ENCODE measurements around the gene TPM1. TPM values are rescaled to one million over a fixed set of nuclear protein-coding genes. Genes with fewer than 3 reads are reported as not detected.

The TPM1 gene
- total and polyA plus RNA-seq, 2 experiments from 2014 or later = 2,012 to 3,072 TPM

GRCh38 chr15:63022181-63022580 is 20.4 kb upstream of the TPM1 start:
- Histone ChIP-seq H3F3A (ENCODE audit: insufficient read depth) (peaks cover 36% of the 10 kb centered on the region), H4K20me1 (ENCODE audit: insufficient read depth) (no peaks in the 10 kb centered on the region), H3K9me2 (ENCODE audit: insufficient read depth) (no peaks in the 10 kb centered on the region), H3K4me3 (no peak overlapping the region), H2AFZ (no peak overlapping the region), H3K36me3 (ENCODE audit: low read depth) (no peaks in the 10 kb centered on the region), H3K4me1 (ENCODE audit: insufficient read depth) (peaks cover 62% of the 10 kb centered on the region), H3K79me2 (ENCODE audit: insufficient read depth) (no peaks in the 10 kb centered on the region), H3K27ac (peak overlapping the region; percentile 92), H3K4me2 (ENCODE audit: unreplicated experiment) (peak overlapping the region; percentile 44), H3K9ac (no peak overlapping the region), H3K27me3 (replicated peaks; ENCODE audit: insufficient read depth) (no peaks in the 10 kb centered on the region), H3K9me3 (ENCODE audit: low read depth) (no peaks in the 10 kb centered on the region)
- no peak for DNase-seq
- no peak for TF ChIP-seq EZH2 (IDR thresholded peaks at IDR 0.05; ENCODE audit: insufficient read depth, poor library complexity, severe bottlenecking)
- no peak for TF ChIP-seq EZH2phosphoT487 (IDR thresholded peaks at IDR 0.05; ENCODE audit: insufficient read depth, low read depth)
- 68 to 92% methylated on average over 2 of the region's 2 CpGs for WGBS, 2 experiments (ENCODE audit: low coverage in 1 of 2, low lambda C conversion rate in 2 of 2, missing lambda C conversion rate in 2 of 2)
- in situ Hi-C loops (cut with MboI) = no loop called here

DNA sequence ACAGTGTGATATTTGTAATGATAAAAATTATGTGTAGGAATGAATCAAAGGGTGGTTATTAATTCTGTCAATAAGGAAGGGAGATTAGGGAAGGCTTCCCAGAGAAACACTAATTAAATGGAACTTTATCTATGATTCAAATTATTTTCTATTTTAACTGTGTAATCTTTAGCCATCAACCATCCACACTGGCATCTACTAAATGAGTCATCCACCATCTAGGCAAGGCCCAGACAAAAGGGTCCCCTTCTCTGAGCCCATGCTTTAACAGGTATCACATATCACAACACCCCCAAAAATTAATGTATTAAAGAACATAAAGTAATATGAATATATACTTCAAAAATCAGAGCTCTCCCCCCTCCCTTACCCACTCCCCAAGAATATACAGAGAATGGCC is 19.9 kb upstream of the TPM1 start:
- Histone ChIP-seq H3K4me1 (ENCODE audit: insufficient read depth) (peaks cover 62% of the 10 kb centered on the region), H3K36me3 (ENCODE audit: low read depth) (no peaks in the 10 kb centered on the region), H4K20me1 (ENCODE audit: insufficient read depth) (no peaks in the 10 kb centered on the region), H3K9me2 (ENCODE audit: insufficient read depth) (no peaks in the 10 kb centered on the region), H3K4me3 (peak overlapping the region; percentile 33; the same call in 1 of the 2 replicates), H3K9me3 (ENCODE audit: low read depth) (no peaks in the 10 kb centered on the region), H3K27ac (peak overlapping the region; percentile 92), H3K9ac (peak overlapping the region; percentile 55), H3K79me2 (ENCODE audit: insufficient read depth) (no peaks in the 10 kb centered on the region), H3F3A (ENCODE audit: insufficient read depth) (peaks cover 36% of the 10 kb centered on the region), H3K4me2 (ENCODE audit: unreplicated experiment) (peak overlapping the region; percentile 44), H2AFZ (no peak overlapping the region), H3K27me3 (replicated peaks; ENCODE audit: insufficient read depth) (no peaks in the 10 kb centered on the region)
- TF ChIP-seq EZH2phosphoT487 (IDR thresholded peaks at IDR 0.05; ENCODE audit: insufficient read depth, low read depth) = no peak
- no peak for TF ChIP-seq EZH2 (IDR thresholded peaks at IDR 0.05; ENCODE audit: insufficient read depth, poor library complexity, severe bottlenecking)
- DNase-seq = peak; percentile 51
- in situ Hi-C loops (cut with MboI) = no loop called here

- peak overlapping the region; percentile 92 for H3K27ac ChIP-seq
- H2AFZ ChIP-seq = peak overlapping the region; percentile 18
- 0 to 2% methylated on average over 3 of the region's 3 CpGs for WGBS, 2 experiments (ENCODE audit: low coverage in 1 of 2, low lambda C conversion rate in 2 of 2, missing lambda C conversion rate in 2 of 2)
- H3K9me2 ChIP-seq (ENCODE audit: insufficient read depth) = no peaks in the 10 kb centered on the region
- no peaks in the 10 kb centered on the region for H3K9me3 ChIP-seq (ENCODE audit: low read depth)
- H3K4me2 ChIP-seq (ENCODE audit: unreplicated experiment) = peak overlapping the region; percentile 79
- H3K27me3 ChIP-seq (replicated peaks; ENCODE audit: insufficient read depth) = no peaks in the 10 kb centered on the region
- peak; percentile 95 for DNase-seq
- peaks cover 59% of the 10 kb centered on the region for H3K4me1 ChIP-seq (ENCODE audit: insufficient read depth)
- peaks cover 36% of the 10 kb centered on the region for H3F3A ChIP-seq (ENCODE audit: insufficient read depth)
- in situ Hi-C loops (cut with MboI) = no loop called here
- no peaks in the 10 kb centered on the region for H3K79me2 ChIP-seq (ENCODE audit: insufficient read depth)
- H3K9ac ChIP-seq = peak overlapping the region; percentile 55
- no peaks in the 10 kb centered on the region for H3K36me3 ChIP-seq (ENCODE audit: low read depth)
- peak overlapping the region; percentile 33 for H3K4me3 ChIP-seq
- no peaks in the 10 kb centered on the region for H4K20me1 ChIP-seq (ENCODE audit: insufficient read depth)
- TF ChIP-seq EZH2phosphoT487 (IDR thresholded peaks at IDR 0.05; ENCODE audit: insufficient read depth, low read depth) (no peak), EZH2 (IDR thresholded peaks at IDR 0.05; ENCODE audit: insufficient read depth, poor library complexity, severe bottlenecking) (no peak)
Measured at GRCh38 chr15:63023351-63023945, 19.1 kb upstream of the TPM1 start.

GRCh38 chr15:63025460-63025859 is 17.1 kb upstream of the TPM1 start:
- no peak overlapping the region for H3K4me3 ChIP-seq
- in situ Hi-C loops (cut with MboI) = no loop called here
- no peaks in the 10 kb centered on the region for H3K79me2 ChIP-seq (ENCODE audit: insufficient read depth)
- H3K4me2 ChIP-seq (ENCODE audit: unreplicated experiment) = no peak overlapping the region
- no peaks in the 10 kb centered on the region for H3K9me2 ChIP-seq (ENCODE audit: insufficient read depth)
- no peaks in the 10 kb centered on the region for H3K36me3 ChIP-seq (ENCODE audit: low read depth)
- WGBS, 2 experiments (ENCODE audit: low coverage in 1 of 2, low lambda C conversion rate in 2 of 2, missing lambda C conversion rate in 2 of 2) = 96 to 98% methylated on average over 6 of the region's 6 CpGs
- peaks cover 48% of the 10 kb centered on the region for H3K4me1 ChIP-seq (ENCODE audit: insufficient read depth)
- no peak overlapping the region for H3K9ac ChIP-seq
- no peaks in the 10 kb centered on the region for H3K27me3 ChIP-seq (replicated peaks; ENCODE audit: insufficient read depth)
- H3K9me3 ChIP-seq (ENCODE audit: low read depth) = no peaks in the 10 kb centered on the region
- no peak for DNase-seq
- no peak overlapping the region for H3K27ac ChIP-seq
- no peaks in the 10 kb centered on the region for H4K20me1 ChIP-seq (ENCODE audit: insufficient read depth)
- H3F3A ChIP-seq (ENCODE audit: insufficient read depth) = peaks cover 44% of the 10 kb centered on the region
- H2AFZ ChIP-seq = no peak overlapping the region
- TF ChIP-seq EZH2phosphoT487 (IDR thresholded peaks at IDR 0.05; ENCODE audit: insufficient read depth, low read depth) (no peak), EZH2 (IDR thresholded peaks at IDR 0.05; ENCODE audit: insufficient read depth, poor library complexity, severe bottlenecking) (no peak)

- Histone ChIP-seq H3K4me2 (ENCODE audit: unreplicated experiment) (no peak overlapping the region), H3K9me3 (ENCODE audit: low read depth) (no peaks in the 10 kb centered on the region), H3K27ac (no peak overlapping the region), H3K4me3 (no peak overlapping the region), H3K36me3 (ENCODE audit: low read depth) (no peaks in the 10 kb centered on the region), H3K9ac (no peak overlapping the region), H4K20me1 (ENCODE audit: insufficient read depth) (no peaks in the 10 kb centered on the region), H3K27me3 (replicated peaks; ENCODE audit: insufficient read depth) (no peaks in the 10 kb centered on the region), H3K79me2 (ENCODE audit: insufficient read depth) (no peaks in the 10 kb centered on the region), H3K9me2 (ENCODE audit: insufficient read depth) (no peaks in the 10 kb centered on the region), H2AFZ (no peak overlapping the region), H3F3A (ENCODE audit: insufficient read depth) (peaks cover 41% of the 10 kb centered on the region), H3K4me1 (ENCODE audit: insufficient read depth) (peaks cover 35% of the 10 kb centered on the region)
- in situ Hi-C loops (cut with MboI) = no loop called here
- TF ChIP-seq EZH2phosphoT487 (IDR thresholded peaks at IDR 0.05; ENCODE audit: insufficient read depth, low read depth) (no peak), EZH2 (IDR thresholded peaks at IDR 0.05; ENCODE audit: insufficient read depth, poor library complexity, severe bottlenecking) (no peak)
- 94 to 100% methylated on average over 2 of the region's 2 CpGs for WGBS, 2 experiments (ENCODE audit: low coverage in 1 of 2, low lambda C conversion rate in 2 of 2, missing lambda C conversion rate in 2 of 2)
- no peak for DNase-seq
Measured at GRCh38 chr15:63027646-63028045, 14.9 kb upstream of the TPM1 start.

Measured in GM23248 (cell line).